Inferior parietal cortex (tissue), 1 donor: ENCODE measurements around the gene ALDH3A2.
A peak's percentile ranks its signal among the peaks of the same experiment; 100 is the strongest.

Experiments
- DNase-seq: peaks from one replicate; pipeline ENCODE4 v3.0.0-alpha.2; 2016; ENCODE audit errors: extremely low spot score

ALDH3A2 gene

GRCh38 chr17:19714542-19715411 lies 66.2 kb downstream of the ALDH3A2 start:
- no peak for DNase-seq

- DNase-seq: no peak
Measured at GRCh38 chr17:19716108-19717030, 67.8 kb downstream of the ALDH3A2 start, which contains the start of gene SLC47A2. TSS of gene SLC47A2 (minus strand) at chr17:19716584. CDS start at chr17:19716555, 29 bp downstream.

GRCh38 chr17:19717031-19717360 lies 68.4 kb downstream of the ALDH3A2 start:
- DNase-seq: no peak

- DNase-seq: no peak
Measured at GRCh38 chr17:19717411-19717908, 68.9 kb downstream of the ALDH3A2 start.

- no peak for DNase-seq
Measured at GRCh38 chr17:19718041-19718612, 69.6 kb downstream of the ALDH3A2 start.

- no peak for DNase-seq
Measured at GRCh38 chr17:19718613-19719354, 70.2 kb downstream of the ALDH3A2 start.

DNA sequence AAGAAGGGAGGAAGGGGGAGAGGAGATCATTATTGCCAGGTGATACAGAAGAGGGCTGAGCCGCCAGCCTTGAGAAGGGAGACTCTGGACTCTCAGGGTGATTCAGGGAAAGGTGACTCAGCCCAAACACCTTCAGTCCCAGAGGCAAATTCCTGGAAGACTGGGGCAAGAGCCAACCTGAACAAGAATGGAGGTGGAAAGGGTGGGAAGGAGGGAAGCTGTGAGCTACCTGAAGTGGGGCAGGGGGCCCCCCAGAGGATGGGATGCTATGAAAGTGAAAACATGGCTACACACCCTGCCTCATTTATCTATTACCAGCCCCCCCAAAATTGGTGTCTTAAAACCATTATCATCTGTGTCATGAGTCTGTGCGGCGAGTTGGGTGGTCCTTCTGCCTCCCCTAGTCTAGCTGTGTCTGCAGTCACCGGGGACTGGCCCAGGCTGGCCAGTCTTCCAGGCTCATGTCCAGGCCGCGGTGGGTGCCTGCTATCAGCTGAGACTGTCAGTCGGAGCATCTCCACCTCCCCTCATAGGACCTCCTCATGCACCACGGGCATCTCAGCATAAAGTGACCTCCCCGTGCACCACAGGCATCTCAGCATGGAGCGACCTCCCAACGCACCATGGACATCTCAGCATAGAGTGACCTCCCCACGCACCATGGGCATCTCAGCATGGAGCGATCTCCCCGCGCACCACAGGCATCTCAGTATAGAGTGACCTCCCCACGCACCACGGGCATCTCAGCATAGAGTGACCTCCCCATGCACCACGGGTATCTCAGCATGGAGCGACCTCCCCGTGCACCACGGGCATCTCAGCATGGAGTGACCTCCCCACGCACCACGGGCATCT lies 71.0 kb downstream of the ALDH3A2 start:
- DNase-seq: no peak

DNA sequence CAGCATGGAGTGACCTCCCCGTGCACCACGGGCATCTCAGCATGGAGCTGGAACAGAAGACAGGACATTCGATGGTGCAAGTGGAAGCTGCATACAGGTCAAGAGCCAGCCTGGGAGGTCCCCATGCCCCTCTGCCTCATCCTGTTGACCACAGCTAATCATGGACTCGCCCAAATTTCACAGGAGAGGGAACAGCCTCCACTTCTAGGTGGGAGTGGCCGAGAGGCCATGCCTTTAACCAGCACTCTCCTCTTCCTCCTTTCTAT lies 71.6 kb downstream of the ALDH3A2 start:
- no peak for DNase-seq

GRCh38 chr17:19720631-19721426 lies 72.3 kb downstream of the ALDH3A2 start:
- DNase-seq: no peak

GRCh38 chr17:19723964-19724363 lies 75.4 kb downstream of the ALDH3A2 start:
- no peak for DNase-seq

DNA sequence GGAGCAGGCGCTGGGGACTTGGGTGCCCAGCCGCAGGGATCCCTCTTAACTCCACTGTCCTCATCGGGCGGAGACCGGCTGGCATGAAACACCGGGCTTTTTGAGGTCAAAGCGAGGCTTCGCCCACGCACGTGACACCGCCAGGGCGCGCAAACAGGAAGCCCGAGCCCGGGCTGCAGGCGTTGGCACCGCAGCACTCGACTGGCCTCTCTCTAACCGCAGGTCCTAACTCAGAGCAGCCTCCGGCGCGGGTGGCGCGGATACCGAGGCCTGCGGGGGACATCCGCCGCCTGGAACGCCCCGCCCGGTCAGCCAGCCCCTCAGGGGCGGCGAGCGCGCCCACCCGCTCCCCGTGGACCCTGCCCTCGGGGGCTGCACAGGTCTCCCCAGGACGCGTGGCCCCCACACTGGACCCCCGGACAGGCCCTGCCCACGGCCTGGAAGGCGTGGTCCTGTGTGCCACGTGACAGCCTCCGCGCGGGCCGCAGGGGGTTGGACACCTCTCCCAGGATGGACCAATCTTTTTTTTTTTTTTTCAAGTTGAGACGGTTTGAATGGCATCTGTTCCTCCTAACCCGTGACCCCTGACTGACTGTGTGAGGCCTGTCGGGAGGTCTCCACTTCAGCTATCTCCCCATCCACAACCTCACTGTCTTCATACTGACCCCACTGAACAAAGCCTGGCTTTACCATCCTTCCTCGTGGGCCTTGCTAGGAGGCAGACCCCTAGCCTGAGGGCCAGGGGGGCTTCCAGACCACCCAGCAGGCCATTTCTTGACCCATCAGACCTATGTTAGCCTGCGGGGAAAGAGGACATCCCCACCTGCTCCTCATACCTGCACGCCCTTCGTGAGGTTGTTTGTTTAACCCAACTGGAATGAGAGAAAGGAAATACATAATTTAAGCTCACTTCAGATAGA lies 76.2 kb downstream of the ALDH3A2 start:
- DNase-seq: peak; percentile 16

- DNase-seq: no peak
Measured at GRCh38 chr17:19725486-19725885, 76.9 kb downstream of the ALDH3A2 start.

DNA sequence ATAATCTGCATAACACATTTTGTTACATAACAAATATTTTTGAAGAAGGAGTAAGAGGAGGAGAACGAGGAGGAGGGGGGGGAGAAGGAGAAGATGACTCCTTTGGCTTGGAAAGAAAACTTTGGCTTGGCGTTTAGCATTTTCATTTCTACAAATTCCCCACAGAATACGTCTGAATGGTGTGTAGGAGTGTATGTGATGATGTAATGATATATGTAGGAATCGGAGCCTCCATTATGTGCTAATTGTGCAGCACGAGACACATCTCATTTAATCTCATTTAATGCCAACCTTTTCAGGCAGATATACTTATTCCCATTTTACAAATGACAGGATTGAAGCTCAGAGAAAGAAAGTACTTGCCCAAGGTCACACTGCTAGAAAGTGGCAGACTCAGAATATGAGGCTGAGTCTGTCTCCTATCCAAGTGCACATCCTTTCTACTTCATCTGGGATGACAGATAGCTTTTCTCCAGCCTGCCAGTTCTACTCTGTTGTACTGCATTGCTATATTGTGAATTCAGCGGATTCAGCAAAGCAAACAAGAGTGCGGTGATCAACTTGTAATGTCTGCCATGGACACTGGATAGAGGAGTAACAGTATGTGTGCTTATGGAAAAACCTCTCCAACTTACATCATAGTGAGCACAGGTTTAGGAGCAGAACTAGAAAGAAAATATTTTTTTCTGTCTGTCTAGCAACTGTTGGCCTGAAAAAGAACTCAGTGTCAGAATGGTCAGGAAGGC lies 78.3 kb downstream of the ALDH3A2 start:
- DNase-seq: peak; percentile 17
